Suprapubic skin (tissue), 4 donors: ENCODE data around the gene FARS2. TPM values are rescaled to one million over a fixed set of nuclear protein-coding genes. Genes with fewer than 3 reads are reported as not detected.

Experiments used
- DNase-seq, 2 donors: peaks; one replicate each; pipeline ENCODE4 v3.0.0-alpha.2; 2019; ENCODE audit warnings: low spot score in 2 of 2
- H3K27ac ChIP-seq: fragments of 200-600 bp; sonication (generic); one replicate; pipeline ENCODE4 v1.5.1; 2019
- H3K27me3 ChIP-seq: fragments of 200-600 bp; sonication (generic); one replicate; pipeline ENCODE4 v1.5.1; 2019
- H3K36me3 ChIP-seq: fragments of 200-600 bp; sonication (generic); one replicate; pipeline ENCODE4 v1.5.1; 2019
- H3K4me1 ChIP-seq: fragments of 200-600 bp; sonication (generic); one replicate; pipeline ENCODE4 v1.5.1; 2019
- H3K4me3 ChIP-seq: fragments of 200-600 bp; sonication (generic); one replicate; pipeline ENCODE4 v1.5.1; 2019; ENCODE audit warnings: mild to moderate bottlenecking
- H3K9me3 ChIP-seq: fragments of 200-600 bp; sonication (generic); one replicate; pipeline ENCODE4 v1.5.1; 2019
- CTCF ChIP-seq, 2 donors: fragments of 200-600 bp in 1 of 2; fragments of 450-650 bp in 1 of 2; sonication (generic) in 1 of 2; IDR thresholded peaks; one replicate each; pipeline ENCODE4 v1.5.1; 2016 to 2019; ENCODE audit warnings: antibody characterized with exemption in 2 of 2, mild to moderate bottlenecking in 1 of 2, moderate library complexity in 1 of 2
- EP300 ChIP-seq: sonication (generic); formaldehyde crosslinking; IDR thresholded peaks from one replicate; pipeline ENCODE4 v1.6.1; 2017; ENCODE audit warnings: antibody characterized with exemption
- POLR2A ChIP-seq, 2 donors: fragments of 450-650 bp; IDR thresholded peaks; one replicate each; pipeline ENCODE4 v1.6.1; 2017; ENCODE audit warnings: antibody characterized with exemption in 2 of 2, mild to moderate bottlenecking in 2 of 2, moderate library complexity in 2 of 2
- POLR2AphosphoS5 ChIP-seq, 3 donors: sonication (generic); formaldehyde crosslinking; IDR thresholded peaks; one replicate each; pipeline ENCODE4 v1.6.1; 2017; ENCODE audit warnings: antibody characterized with exemption in 3 of 3
- WGBS: methylation state at CpG from one replicate; pipeline ENCODE4 v1.1.5; 2018; 5-methylcytosine and 5-hydroxymethylcytosine counted together
- total RNA-seq, 4 donors: library from RNA; depleted of rRNA; stranded (reverse); fragments of >200 nt; gene quantifications; one replicate each; pipeline ENCODE4 v1.1.0, GENCODE V29; 2016

FARS2 gene
- total RNA-seq, 4 donors from 2014 or later: 15.0 to 22.4 (median 20.1) TPM

- Histone ChIP-seq H3K27me3 (no peaks in the 10 kb centered on the region), H3K9me3 (peaks cover 9% of the 10 kb centered on the region), H3K27ac (no peak overlapping the region), H3K4me1 (no peaks in the 10 kb centered on the region), H3K36me3 (peaks cover 4% of the 10 kb centered on the region), H3K4me3 (no peak overlapping the region)
- DNase-seq: no peak
- 92% methylated on average over 4 of the region's 4 CpGs for WGBS
- no peak for TF ChIP-seq POLR2A (IDR thresholded peaks at IDR 0.05)
- no peak for TF ChIP-seq EP300
- TF ChIP-seq POLR2AphosphoS5 (IDR thresholded peaks at IDR 0.05): no peak
- TF ChIP-seq CTCF (IDR thresholded peaks at IDR 0.05): no peak
Measured at GRCh38 chr6:5547556-5547955, 286.2 kb downstream of the FARS2 start.

GRCh38 chr6:5550631-5551030 is 289.3 kb downstream of the FARS2 start:
- H3K36me3 ChIP-seq: peaks cover 4% of the 10 kb centered on the region
- DNase-seq: no peak
- no peaks in the 10 kb centered on the region for H3K4me1 ChIP-seq
- peaks cover 9% of the 10 kb centered on the region for H3K9me3 ChIP-seq
- H3K4me3 ChIP-seq: no peak overlapping the region
- H3K27ac ChIP-seq: no peak overlapping the region
- no peaks in the 10 kb centered on the region for H3K27me3 ChIP-seq
- WGBS: 88% methylated on average over 1 of the region's 1 CpG
- TF ChIP-seq POLR2A (IDR thresholded peaks at IDR 0.05) (no peak), EP300 (no peak), POLR2AphosphoS5 (IDR thresholded peaks at IDR 0.05) (no peak), CTCF (IDR thresholded peaks at IDR 0.05) (no peak)

GRCh38 chr6:5552243-5552642 is 290.9 kb downstream of the FARS2 start:
- no peak overlapping the region for H3K4me3 ChIP-seq
- no peak for TF ChIP-seq POLR2AphosphoS5 (IDR thresholded peaks at IDR 0.05)
- TF ChIP-seq CTCF (IDR thresholded peaks at IDR 0.05): no peak
- no peak for TF ChIP-seq EP300
- no peak for TF ChIP-seq POLR2A (IDR thresholded peaks at IDR 0.05)
- peaks cover 4% of the 10 kb centered on the region for H3K36me3 ChIP-seq
- H3K4me1 ChIP-seq: no peaks in the 10 kb centered on the region
- no peaks in the 10 kb centered on the region for H3K27me3 ChIP-seq
- DNase-seq: no peak
- 96% methylated on average over 2 of the region's 2 CpGs for WGBS
- no peak overlapping the region for H3K27ac ChIP-seq
- H3K9me3 ChIP-seq: peaks cover 9% of the 10 kb centered on the region

- Histone ChIP-seq H3K36me3 (no peaks in the 10 kb centered on the region), H3K4me1 (no peaks in the 10 kb centered on the region), H3K27ac (no peak overlapping the region), H3K27me3 (no peaks in the 10 kb centered on the region), H3K9me3 (peaks cover 9% of the 10 kb centered on the region), H3K4me3 (no peak overlapping the region)
- TF ChIP-seq POLR2AphosphoS5 (IDR thresholded peaks at IDR 0.05) (no peak), CTCF (IDR thresholded peaks at IDR 0.05) (no peak), POLR2A (IDR thresholded peaks at IDR 0.05) (no peak), EP300 (no peak)
- WGBS: 60% methylated on average over 4 of the region's 4 CpGs
- no peak for DNase-seq
Measured at GRCh38 chr6:5553767-5554166, 292.5 kb downstream of the FARS2 start.

- Histone ChIP-seq H3K27ac (no peak overlapping the region), H3K36me3 (no peaks in the 10 kb centered on the region), H3K4me1 (no peaks in the 10 kb centered on the region), H3K27me3 (no peaks in the 10 kb centered on the region), H3K9me3 (peaks cover 9% of the 10 kb centered on the region), H3K4me3 (no peak overlapping the region)
- WGBS: 84% methylated on average over 1 of the region's 1 CpG
- no peak for TF ChIP-seq POLR2A (IDR thresholded peaks at IDR 0.05)
- no peak for TF ChIP-seq CTCF (IDR thresholded peaks at IDR 0.05)
- no peak for TF ChIP-seq POLR2AphosphoS5 (IDR thresholded peaks at IDR 0.05)
- no peak for TF ChIP-seq EP300
- no peak for DNase-seq
Measured at GRCh38 chr6:5554226-5554625, 292.9 kb downstream of the FARS2 start.
